Body of pancreas (tissue), 4 donors: ENCODE results near the gene C21orf91. TPM values are rescaled to one million over a fixed set of nuclear protein-coding genes. Genes with fewer than 3 reads are reported as not detected.

Experiments used
- ATAC-seq: fragments of 150-250 bp; one replicate; pipeline ENCODE4 v1.9.1; 2016
- DNase-seq, 4 donors: peaks; one replicate each; pipeline ENCODE4 v3.0.0-alpha.2; 2019
- H3K27ac ChIP-seq, 4 donors: fragments of 200-600 bp; sonication (generic); 1 replicate in 3 of 4; 2 replicates in 1 of 4; pipeline versions ENCODE4 v1.5.1 to v1.6.1; 2016 to 2019; ENCODE audit warnings: mild to moderate bottlenecking in 1 of 4, mixed read lengths in 1 of 4, moderate library complexity in 1 of 4
- H3K27me3 ChIP-seq, 2 donors: fragments of 200-600 bp; sonication (generic); one replicate each; pipeline ENCODE4 v1.6.0; 2016; ENCODE audit warnings: mild to moderate bottlenecking in 1 of 2
- H3K36me3 ChIP-seq, 2 donors: fragments of 200-600 bp; sonication (generic); replicated peaks in 1 of 2; 2 replicates each; pipeline ENCODE4 v1.5.1; 2016; ENCODE audit warnings: low read depth in 2 of 2; ENCODE audit not compliant: insufficient read depth in 1 of 2
- H3K4me1 ChIP-seq: fragments of 200-600 bp; sonication (generic); one replicate; pipeline ENCODE4 v1.6.0; 2016
- H3K4me3 ChIP-seq, 2 donors: fragments of 200-600 bp; sonication (generic); 1 replicate in 1 of 2; 2 replicates in 1 of 2; pipeline ENCODE4 v1.5.1; 2016 to 2019
- H3K9me3 ChIP-seq, 3 donors: fragments of 200-600 bp; sonication (generic); 1 replicate in 2 of 3; 2 replicates in 1 of 3; pipeline ENCODE4 v1.5.1; 2016
- POLR2A ChIP-seq, 3 donors: fragments of 450-650 bp; IDR thresholded peaks; one replicate each; pipeline ENCODE4 v1.6.1; 2016; ENCODE audit warnings: antibody characterized with exemption in 3 of 3, mild to moderate bottlenecking in 2 of 3
- WGBS, 2 donors: methylation state at CpG; one replicate each; pipeline ENCODE4 v1.1.5; 2017; 5-methylcytosine and 5-hydroxymethylcytosine counted together
- intact Hi-C: fragments of 100-400 bp; cut with DNase I; formaldehyde crosslinking; loops from one replicate; pipeline ENCODE4 v1.15.1; 2023
- total RNA-seq, 2 donors: library from RNA; depleted of rRNA; stranded (reverse); fragments of >200 nt; gene quantifications; one replicate each; pipeline ENCODE4 v1.1.0, GENCODE V29; 2016
- TF ChIP-seq, protein P1 (sequence below), 7 experiments: fragments of 450-650 bp in 4 of 7; fragments of 200-600 bp in 3 of 7; sonication (generic) in 3 of 7; IDR thresholded peaks; one replicate each; pipeline ENCODE4 v1.5.1; 2016 to 2019; ENCODE audit warnings: antibody characterized with exemption in 7 of 7

C21orf91 gene
- total RNA-seq, result 1 to 10 TPM; 2.0 to 7.0 TPM

DNA sequence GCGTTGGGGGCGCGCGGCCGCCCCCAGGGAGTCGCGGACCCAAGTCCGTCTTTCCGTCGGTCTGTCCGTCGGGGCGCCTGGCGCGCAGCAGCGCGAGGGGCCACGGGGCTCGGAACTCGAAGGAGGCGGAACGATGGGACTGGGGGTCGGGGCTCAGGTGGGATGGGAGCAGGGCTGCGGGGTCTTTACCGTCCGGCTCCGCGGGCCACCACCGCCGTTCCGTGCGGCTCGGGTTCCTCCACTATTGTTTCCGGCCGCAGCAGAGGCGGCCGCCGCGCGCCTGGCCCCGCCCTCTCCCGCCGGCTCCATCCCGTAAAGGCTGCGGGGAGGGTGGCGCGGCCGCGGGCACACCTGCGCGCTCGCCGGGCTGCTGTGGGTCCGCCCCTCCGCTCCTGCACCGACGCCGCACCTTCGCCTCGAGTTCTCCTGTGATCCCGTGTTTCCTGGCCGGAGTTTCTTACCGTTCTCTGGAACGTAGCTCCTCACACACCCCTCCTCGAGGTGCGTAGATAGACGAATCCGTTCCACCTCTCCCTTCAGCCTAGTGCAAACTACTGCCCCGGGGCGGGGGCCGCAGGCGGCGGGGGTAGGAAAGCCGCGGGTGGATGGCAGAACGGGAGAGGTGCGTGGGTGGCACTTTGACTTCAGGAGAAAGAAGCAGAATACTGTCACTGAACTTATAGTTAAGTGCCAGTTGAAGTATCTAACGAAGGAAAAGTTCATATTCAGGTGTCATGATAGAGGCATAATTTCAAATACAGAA is at the start of gene C21orf91:
Gene C21orf91 (minus strand): TSS at position 243 of the 763 bp plus-strand sequence. CDS start 1,038 bp downstream, outside the sequence.
- peak; percentile 86 to 91 (median 90) for DNase-seq
- TF ChIP-seq, protein P1, sequence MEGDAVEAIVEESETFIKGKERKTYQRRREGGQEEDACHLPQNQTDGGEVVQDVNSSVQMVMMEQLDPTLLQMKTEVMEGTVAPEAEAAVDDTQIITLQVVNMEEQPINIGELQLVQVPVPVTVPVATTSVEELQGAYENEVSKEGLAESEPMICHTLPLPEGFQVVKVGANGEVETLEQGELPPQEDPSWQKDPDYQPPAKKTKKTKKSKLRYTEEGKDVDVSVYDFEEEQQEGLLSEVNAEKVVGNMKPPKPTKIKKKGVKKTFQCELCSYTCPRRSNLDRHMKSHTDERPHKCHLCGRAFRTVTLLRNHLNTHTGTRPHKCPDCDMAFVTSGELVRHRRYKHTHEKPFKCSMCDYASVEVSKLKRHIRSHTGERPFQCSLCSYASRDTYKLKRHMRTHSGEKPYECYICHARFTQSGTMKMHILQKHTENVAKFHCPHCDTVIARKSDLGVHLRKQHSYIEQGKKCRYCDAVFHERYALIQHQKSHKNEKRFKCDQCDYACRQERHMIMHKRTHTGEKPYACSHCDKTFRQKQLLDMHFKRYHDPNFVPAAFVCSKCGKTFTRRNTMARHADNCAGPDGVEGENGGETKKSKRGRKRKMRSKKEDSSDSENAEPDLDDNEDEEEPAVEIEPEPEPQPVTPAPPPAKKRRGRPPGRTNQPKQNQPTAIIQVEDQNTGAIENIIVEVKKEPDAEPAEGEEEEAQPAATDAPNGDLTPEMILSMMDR (IDR thresholded peaks at IDR 0.05), result no peak
- TF ChIP-seq POLR2A (IDR thresholded peaks at IDR 0.05), result peak; percentile 91 to 94 (median 93)
- WGBS, 2 donors, result 1% methylated on average over 16 to 72 of the region's 78 CpGs

DNA sequence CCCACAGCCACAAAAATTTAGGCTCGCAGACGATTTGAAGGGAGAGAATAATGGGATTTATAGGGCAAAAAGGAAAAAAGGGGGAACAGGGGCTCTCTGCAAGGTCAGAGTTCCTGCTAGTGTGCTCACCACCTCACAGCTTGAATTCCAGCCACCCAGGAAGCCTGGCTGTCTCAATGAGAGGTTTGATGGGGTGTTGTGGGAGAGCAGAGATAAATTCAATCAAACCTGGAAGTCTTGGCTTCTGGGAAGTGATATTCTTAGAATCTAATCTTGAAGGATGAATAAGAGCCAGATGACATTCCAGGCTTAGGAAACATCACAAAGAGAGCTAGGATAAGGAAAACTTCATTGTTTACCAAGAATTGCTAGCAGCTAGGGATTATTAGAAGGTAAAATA is 47.4 kb upstream of the C21orf91 start:
- Histone ChIP-seq H3K27me3 (no peaks in the 10 kb centered on the region), H3K9me3 (no peaks in the 10 kb centered on the region), H3K27ac (no peak overlapping the region), H3K4me3 (no peak overlapping the region), H3K4me1 (no peaks in the 10 kb centered on the region), H3K36me3 (no peaks in the 10 kb centered on the region)
- DNase-seq (no peak), ATAC-seq (no peak)
- 75 to 84% methylated on average over 2 of the region's 2 CpGs for WGBS, 2 donors
- TF ChIP-seq, protein P1 (IDR thresholded peaks at IDR 0.05), result no peak
- no peak for TF ChIP-seq POLR2A (IDR thresholded peaks at IDR 0.05)
- intact Hi-C loops, result no loop called here

More for the DNA sequence above, at the start of gene C21orf91:
- peak; percentile 97 for ATAC-seq
- Histone ChIP-seq H3K36me3 (no peaks in the 10 kb centered on the region), H3K4me1 (peaks cover 11% of the 10 kb centered on the region), H3K27me3 (no peaks in the 10 kb centered on the region), H3K9me3 (no peaks in the 10 kb centered on the region), H3K4me3 (peak within 1 kb of the TSS; percentile 94 to 95), H3K27ac (peak within 1 kb of the TSS; percentile 82 to 96 (median 92))
- intact Hi-C loops, result no loop called here

DNA sequence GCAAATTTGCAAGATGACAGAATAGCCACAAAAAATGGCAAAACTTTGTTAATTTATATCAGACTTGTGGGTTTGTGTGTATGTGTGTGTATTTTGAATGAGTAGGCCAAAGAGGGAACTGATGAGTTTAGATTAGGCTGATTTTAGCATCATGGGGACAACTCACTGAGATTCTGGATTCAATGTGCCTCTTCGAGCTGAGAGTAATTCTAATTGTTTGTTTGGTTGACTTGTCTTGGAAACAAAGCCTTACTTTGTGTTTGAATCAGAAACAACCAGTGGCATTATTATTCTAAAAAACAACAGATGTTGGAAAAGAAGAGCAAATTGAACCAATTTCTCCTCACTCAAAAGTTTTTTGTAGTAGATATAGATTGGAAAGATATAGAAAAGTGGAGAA is 40.5 kb upstream of the C21orf91 start:
- Histone ChIP-seq H3K4me3 (no peak overlapping the region), H3K27ac (no peak overlapping the region), H3K27me3 (no peaks in the 10 kb centered on the region), H3K36me3 (no peaks in the 10 kb centered on the region), H3K9me3 (no peaks in the 10 kb centered on the region), H3K4me1 (no peaks in the 10 kb centered on the region)
- 69 to 92% methylated on average over 1 of the region's 1 CpG for WGBS, 2 donors
- TF ChIP-seq, protein P1 (IDR thresholded peaks at IDR 0.05), result no peak
- TF ChIP-seq POLR2A (IDR thresholded peaks at IDR 0.05), result no peak
- intact Hi-C loops, result no loop called here
- ATAC-seq (no peak), DNase-seq (no peak)

DNA sequence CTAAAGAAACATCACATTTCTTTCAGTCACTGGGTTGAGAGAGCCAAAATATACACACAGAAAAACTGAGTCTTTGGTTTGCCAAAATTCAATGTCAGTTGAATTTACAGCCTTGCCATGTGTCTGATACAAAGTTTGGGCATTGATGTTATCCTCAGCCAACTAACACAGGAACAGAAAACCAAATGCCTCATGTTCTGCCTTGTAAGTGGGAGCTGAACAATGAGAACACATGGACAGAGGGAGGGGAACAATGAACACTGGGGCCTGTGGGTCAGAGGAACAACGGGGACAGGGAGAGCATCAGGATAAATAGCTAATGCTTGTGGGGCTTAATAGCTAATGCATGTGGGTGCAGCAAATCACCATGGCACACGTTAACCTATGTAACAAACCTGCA is 39.6 kb upstream of the C21orf91 start:
- TF ChIP-seq POLR2A (IDR thresholded peaks at IDR 0.05), result no peak
- TF ChIP-seq, protein P1 (IDR thresholded peaks at IDR 0.05), result no peak

DNA sequence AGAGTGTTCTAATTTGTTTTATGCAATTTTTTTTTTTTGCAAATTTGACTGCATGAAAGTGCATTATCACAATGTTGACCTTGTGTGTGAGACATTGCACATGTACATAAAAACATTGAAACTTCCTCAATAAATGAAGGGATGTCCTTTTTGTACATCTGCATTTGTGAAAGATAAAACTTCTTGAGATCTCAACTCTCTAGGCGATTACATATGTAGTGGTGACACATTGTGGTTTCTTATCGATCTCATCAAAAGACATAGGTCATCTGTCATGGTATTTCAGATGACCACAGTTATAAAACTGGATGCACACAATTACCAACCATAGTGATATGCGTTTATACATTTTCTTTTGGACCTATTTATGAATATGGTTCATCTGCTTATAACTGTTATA is 35.6 kb upstream of the C21orf91 start:
- H3K9me3 ChIP-seq, result peaks cover 0 to 6% (median 0%) of the 10 kb centered on the region in 3 donors
- TF ChIP-seq, protein P1 (IDR thresholded peaks at IDR 0.05), result no peak
- no peak for TF ChIP-seq POLR2A (IDR thresholded peaks at IDR 0.05)
- H3K4me1 ChIP-seq, result no peaks in the 10 kb centered on the region
- no peak overlapping the region for H3K4me3 ChIP-seq
- WGBS, 2 donors, result 55 to 72% methylated on average over 3 of the region's 3 CpGs
- no peak for DNase-seq
- no peaks in the 10 kb centered on the region for H3K27me3 ChIP-seq
- intact Hi-C loops, result no loop called here
- no peak for ATAC-seq
- no peaks in the 10 kb centered on the region for H3K36me3 ChIP-seq
- no peak overlapping the region for H3K27ac ChIP-seq

More for the DNA sequence above, 39.6 kb upstream of the C21orf91 start:
- 60 to 69% methylated on average over 2 of the region's 2 CpGs for WGBS, 2 donors
- H3K27ac ChIP-seq, result no peak overlapping the region
- no peaks in the 10 kb centered on the region for H3K36me3 ChIP-seq
- H3K9me3 ChIP-seq, result no peaks in the 10 kb centered on the region
- intact Hi-C loops, result no loop called here
- H3K4me3 ChIP-seq, result no peak overlapping the region
- ATAC-seq (no peak), DNase-seq (no peak)
- no peaks in the 10 kb centered on the region for H3K4me1 ChIP-seq
- no peaks in the 10 kb centered on the region for H3K27me3 ChIP-seq
